ENCODE measurements around the gene GATA5.

Gene GATA5

DNA sequence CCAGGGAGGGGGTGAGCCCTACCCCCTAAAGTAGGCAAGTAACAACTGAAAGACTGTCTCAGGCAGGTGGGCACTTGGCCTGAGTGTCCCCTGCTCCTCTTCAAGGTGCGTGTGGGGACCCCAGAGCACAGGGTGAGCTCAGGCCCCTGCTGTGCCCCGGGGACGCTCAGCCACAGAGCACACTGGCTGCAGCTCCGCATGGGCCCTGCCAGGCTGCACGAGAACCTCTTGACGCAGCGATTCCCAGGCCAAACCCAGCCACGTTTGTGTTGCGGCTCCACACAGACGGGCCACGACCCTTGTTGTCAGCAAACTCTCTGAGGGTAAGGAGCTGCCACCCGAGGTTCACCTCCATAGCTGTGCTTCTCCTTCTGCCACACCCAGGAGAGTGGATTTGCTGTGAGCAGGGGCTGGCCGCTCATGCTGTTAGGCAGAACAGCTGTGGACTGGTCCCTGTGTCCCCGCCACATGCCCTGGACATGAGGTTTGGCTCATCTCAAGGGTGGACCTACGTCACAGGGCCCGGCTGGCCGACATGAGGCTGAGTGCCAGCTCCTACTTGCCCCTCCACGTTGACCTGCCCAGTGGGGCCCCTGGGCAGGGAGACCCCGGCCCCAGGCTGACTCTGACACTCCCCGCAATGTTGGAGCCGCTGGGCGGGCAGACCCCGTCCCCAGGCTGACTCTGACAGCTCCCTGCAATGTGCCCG lies 29.7 kb upstream of the GATA5 start:
- peaks cover 0 to 21% of the 10 kb centered on the region in 2 experiments for H3K27me3 ChIP-seq (ENCODE audit: control insufficient read depth in 1 of 2, insufficient read depth in 1 of 2, low read length in 2 of 2)
- no peak overlapping the region for H2AK5ac ChIP-seq (ENCODE audit: low read length, severe bottlenecking)
- H4K8ac ChIP-seq (ENCODE audit: low read length), result no peak overlapping the region
- no peak overlapping the region for H2BK5ac ChIP-seq (ENCODE audit: low read depth, low read length, poor library complexity, severe bottlenecking)
- no peak overlapping the region for H3K4me2 ChIP-seq (ENCODE audit: low read length, poor library complexity, severe bottlenecking)
- H4K91ac ChIP-seq (ENCODE audit: low read length), result no peak overlapping the region
- H3K14ac ChIP-seq (ENCODE audit: low read length in 2 of 2), result no peak overlapping the region
- H3K27ac ChIP-seq (ENCODE audit: low read length, poor library complexity, severe bottlenecking), result no peak overlapping the region
- H3K18ac ChIP-seq (ENCODE audit: low read depth in 1 of 2, low read length in 2 of 2), result no peak overlapping the region
- H3K9me3 ChIP-seq (ENCODE audit: control insufficient read depth, low read length), result no peaks in the 10 kb centered on the region
- H3K79me1 ChIP-seq (replicated peaks; ENCODE audit: low read length, poor library complexity, severe bottlenecking), result no peaks in the 10 kb centered on the region
- H2AFZ ChIP-seq (ENCODE audit: low read depth, low read length), result no peak overlapping the region
- H3K9ac ChIP-seq (ENCODE audit: low read length), result no peak overlapping the region
- WGBS, result 86% methylated on average over 24 of the region's 24 CpGs
- H3K4ac ChIP-seq (ENCODE audit: low read depth in 1 of 2, low read length in 2 of 2), result no peak overlapping the region
- H3K4me3 ChIP-seq (ENCODE audit: insufficient read depth in 1 of 2, low read depth in 1 of 2, low read length in 2 of 2), result no peak overlapping the region
- H2BK12ac ChIP-seq (ENCODE audit: low read length in 2 of 2), result no peak overlapping the region
- H3K23ac ChIP-seq (ENCODE audit: low read length in 2 of 2), result no peak overlapping the region
- no peak overlapping the region for H2BK15ac ChIP-seq (ENCODE audit: low read depth, poor library complexity, severe bottlenecking)
- H3K4me1 ChIP-seq (ENCODE audit: control insufficient read depth, insufficient read depth, low read depth, low read length), result peaks cover 25% of the 10 kb centered on the region
- DNase-seq, result no peak
- H2BK120ac ChIP-seq (ENCODE audit: low read depth, low read length), result no peak overlapping the region
- no peaks in the 10 kb centered on the region for H3K36me3 ChIP-seq (ENCODE audit: control insufficient read depth in 1 of 2, insufficient read depth in 2 of 2, low read depth in 1 of 2, low read length in 2 of 2)

DNA sequence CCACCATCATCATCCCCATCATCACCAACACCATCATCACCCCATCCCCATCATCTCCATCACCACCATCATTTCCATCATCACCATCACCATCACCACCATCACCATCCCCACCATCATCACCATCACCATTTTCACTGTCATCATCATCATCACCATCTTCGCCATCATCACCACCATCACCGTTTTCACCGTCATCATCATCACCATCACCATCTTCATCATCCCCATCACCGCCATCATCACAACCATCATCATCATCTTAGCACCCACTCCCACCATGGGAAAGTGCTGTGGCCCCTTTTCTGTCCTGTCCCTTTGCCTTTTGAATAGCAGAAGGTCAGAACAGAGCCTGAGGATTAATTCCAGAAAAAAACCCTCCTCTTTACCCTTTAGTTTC lies 28.5 kb upstream of the GATA5 start:
- Histone ChIP-seq H3K4me1 (ENCODE audit: control insufficient read depth, insufficient read depth, low read depth, low read length) (peaks cover 29% of the 10 kb centered on the region), H4K8ac (ENCODE audit: low read length) (no peak overlapping the region), H2BK15ac (ENCODE audit: low read depth, poor library complexity, severe bottlenecking) (no peak overlapping the region), H3K23ac (ENCODE audit: low read length in 2 of 2) (no peak overlapping the region), H3K27me3 (ENCODE audit: control insufficient read depth in 1 of 2, insufficient read depth in 1 of 2, low read length in 2 of 2) (peaks cover 0 to 28% of the 10 kb centered on the region in 2 experiments), H3K18ac (ENCODE audit: low read depth in 1 of 2, low read length in 2 of 2) (no peak overlapping the region), H3K27ac (ENCODE audit: low read length, poor library complexity, severe bottlenecking) (no peak overlapping the region), H3K79me1 (replicated peaks; ENCODE audit: low read length, poor library complexity, severe bottlenecking) (no peaks in the 10 kb centered on the region), H3K9ac (ENCODE audit: low read length) (no peak overlapping the region), H3K36me3 (ENCODE audit: control insufficient read depth in 1 of 2, insufficient read depth in 2 of 2, low read depth in 1 of 2, low read length in 2 of 2) (no peaks in the 10 kb centered on the region), H2BK120ac (ENCODE audit: low read depth, low read length) (no peak overlapping the region), H2BK5ac (ENCODE audit: low read depth, low read length, poor library complexity, severe bottlenecking) (no peak overlapping the region), H3K14ac (ENCODE audit: low read length in 2 of 2) (no peak overlapping the region), H3K9me3 (ENCODE audit: control insufficient read depth, low read length) (no peaks in the 10 kb centered on the region), H2AFZ (ENCODE audit: low read depth, low read length) (no peak overlapping the region), H3K4me2 (ENCODE audit: low read length, poor library complexity, severe bottlenecking) (no peak overlapping the region), H4K91ac (ENCODE audit: low read length) (no peak overlapping the region), H2AK5ac (ENCODE audit: low read length, severe bottlenecking) (no peak overlapping the region), H3K4me3 (ENCODE audit: insufficient read depth in 1 of 2, low read depth in 1 of 2, low read length in 2 of 2) (no peak overlapping the region), H3K4ac (ENCODE audit: low read depth in 1 of 2, low read length in 2 of 2) (no peak overlapping the region), H2BK12ac (ENCODE audit: low read length in 2 of 2) (no peak overlapping the region)
- no peak for DNase-seq
- 95% methylated on average over 4 of the region's 4 CpGs for WGBS

DNA sequence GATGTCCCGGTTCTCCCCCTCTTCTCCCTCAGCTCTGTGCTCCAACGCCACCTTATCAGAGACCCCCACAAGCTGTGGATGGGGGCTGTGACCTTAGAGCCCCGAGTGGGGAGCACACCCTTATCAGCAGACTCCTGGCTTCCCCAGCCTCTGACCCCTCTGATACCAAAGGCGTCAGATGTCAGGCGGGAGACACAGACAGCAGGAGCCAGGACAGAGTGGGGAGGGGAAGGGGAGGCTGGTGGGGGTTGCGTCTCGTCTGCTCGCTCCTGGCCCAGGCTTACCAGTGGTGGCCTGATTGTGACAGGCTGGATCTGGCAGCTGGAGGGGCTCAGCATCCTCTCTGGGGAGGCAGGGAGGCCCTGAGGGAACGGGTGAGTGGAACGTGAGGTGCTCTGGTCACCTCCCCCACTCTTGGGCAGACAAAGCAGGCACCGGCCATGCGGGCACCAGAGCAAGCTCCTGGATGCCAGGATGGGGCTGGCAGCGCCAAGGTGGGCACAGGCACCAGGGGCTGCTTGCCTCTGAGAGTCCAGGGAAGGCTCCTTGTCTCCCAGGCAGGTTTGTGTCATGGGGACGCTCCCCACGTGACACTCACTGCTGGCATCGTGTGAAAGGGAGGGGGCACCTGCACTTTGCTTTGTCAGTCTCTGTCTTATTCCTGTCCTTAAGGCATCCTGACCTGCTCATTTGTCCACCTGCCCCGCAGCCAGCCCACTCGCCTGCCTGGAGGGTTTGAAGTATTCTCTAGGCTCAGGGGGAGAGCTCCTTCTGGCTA lies 27.8 kb upstream of the GATA5 start:
- Histone ChIP-seq H3K9me3 (ENCODE audit: control insufficient read depth, low read length) (no peaks in the 10 kb centered on the region), H2AFZ (ENCODE audit: low read depth, low read length) (no peak overlapping the region), H3K18ac (ENCODE audit: low read depth in 1 of 2, low read length in 2 of 2) (no peak overlapping the region), H2BK12ac (ENCODE audit: low read length in 2 of 2) (no peak overlapping the region), H3K4me3 (ENCODE audit: insufficient read depth in 1 of 2, low read depth in 1 of 2, low read length in 2 of 2) (no peak overlapping the region), H4K91ac (ENCODE audit: low read length) (no peak overlapping the region), H2BK5ac (ENCODE audit: low read depth, low read length, poor library complexity, severe bottlenecking) (no peak overlapping the region), H3K23ac (ENCODE audit: low read length in 2 of 2) (no peak overlapping the region), H3K4ac (ENCODE audit: low read depth in 1 of 2, low read length in 2 of 2) (no peak overlapping the region), H3K36me3 (ENCODE audit: control insufficient read depth in 1 of 2, insufficient read depth in 2 of 2, low read depth in 1 of 2, low read length in 2 of 2) (no peaks in the 10 kb centered on the region), H3K4me2 (ENCODE audit: low read length, poor library complexity, severe bottlenecking) (no peak overlapping the region), H3K79me1 (replicated peaks; ENCODE audit: low read length, poor library complexity, severe bottlenecking) (no peaks in the 10 kb centered on the region), H3K27me3 (ENCODE audit: control insufficient read depth in 1 of 2, insufficient read depth in 1 of 2, low read length in 2 of 2) (peaks cover 0 to 32% of the 10 kb centered on the region in 2 experiments), H4K8ac (ENCODE audit: low read length) (no peak overlapping the region), H3K4me1 (ENCODE audit: control insufficient read depth, insufficient read depth, low read depth, low read length) (peaks cover 29% of the 10 kb centered on the region), H3K14ac (ENCODE audit: low read length in 2 of 2) (no peak overlapping the region), H3K27ac (ENCODE audit: low read length, poor library complexity, severe bottlenecking) (no peak overlapping the region), H3K9ac (ENCODE audit: low read length) (no peak overlapping the region), H2BK120ac (ENCODE audit: low read depth, low read length) (no peak overlapping the region), H2AK5ac (ENCODE audit: low read length, severe bottlenecking) (no peak overlapping the region), H2BK15ac (ENCODE audit: low read depth, poor library complexity, severe bottlenecking) (no peak overlapping the region)
- WGBS, result 48% methylated on average over 17 of the region's 18 CpGs
- DNase-seq, result no peak

DNA sequence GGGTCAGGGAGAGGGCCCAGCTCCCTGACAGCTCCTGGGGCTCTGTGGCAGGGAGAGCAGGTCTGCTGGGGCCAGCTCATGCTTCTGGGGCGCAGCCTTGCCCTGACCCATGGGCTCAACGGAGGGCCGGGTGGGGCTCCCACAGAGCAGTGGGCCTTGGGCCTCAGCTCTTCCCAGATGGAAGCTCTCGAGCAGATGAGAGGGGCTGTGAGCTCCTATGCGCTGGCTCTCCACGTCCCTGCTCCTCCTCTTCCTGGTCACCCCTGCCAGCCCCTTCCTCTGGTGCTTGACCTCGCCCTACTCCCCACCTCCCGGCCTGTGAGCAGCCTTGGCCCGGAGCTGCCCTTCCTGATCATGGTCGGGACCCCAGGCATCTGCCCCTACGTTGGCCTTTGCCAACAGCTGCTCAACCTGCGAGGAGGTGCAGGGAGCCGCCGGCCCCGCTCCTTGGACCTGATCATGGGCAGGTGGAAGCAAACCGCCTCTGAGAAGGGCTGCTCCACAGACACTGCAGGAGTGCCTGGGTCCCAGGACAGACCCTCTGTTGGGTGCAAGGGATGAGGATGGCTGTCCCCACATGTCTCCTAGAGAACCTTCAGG lies 26.8 kb upstream of the GATA5 start:
- Histone ChIP-seq H3K4me3 (ENCODE audit: insufficient read depth in 1 of 2, low read depth in 1 of 2, low read length in 2 of 2) (no peak overlapping the region), H2AK5ac (ENCODE audit: low read length, severe bottlenecking) (peak overlapping the region; percentile 91), H2AFZ (ENCODE audit: low read depth, low read length) (no peak overlapping the region), H2BK5ac (ENCODE audit: low read depth, low read length, poor library complexity, severe bottlenecking) (peak overlapping the region; percentile 4), H4K91ac (ENCODE audit: low read length) (no peak overlapping the region), H3K9me3 (ENCODE audit: control insufficient read depth, low read length) (no peaks in the 10 kb centered on the region), H3K27me3 (ENCODE audit: control insufficient read depth in 1 of 2, insufficient read depth in 1 of 2, low read length in 2 of 2) (peaks cover 0 to 31% of the 10 kb centered on the region in 2 experiments), H3K18ac (ENCODE audit: low read depth in 1 of 2, low read length in 2 of 2) (no peak overlapping the region), H3K4ac (ENCODE audit: low read depth in 1 of 2, low read length in 2 of 2) (no peak overlapping the region), H3K14ac (ENCODE audit: low read length in 2 of 2) (no peak overlapping the region), H3K36me3 (ENCODE audit: control insufficient read depth in 1 of 2, insufficient read depth in 2 of 2, low read depth in 1 of 2, low read length in 2 of 2) (no peaks in the 10 kb centered on the region), H2BK15ac (ENCODE audit: low read depth, poor library complexity, severe bottlenecking) (no peak overlapping the region), H2BK12ac (ENCODE audit: low read length in 2 of 2) (no peak overlapping the region), H3K79me1 (replicated peaks; ENCODE audit: low read length, poor library complexity, severe bottlenecking) (no peaks in the 10 kb centered on the region), H3K4me1 (ENCODE audit: control insufficient read depth, insufficient read depth, low read depth, low read length) (peaks cover 29% of the 10 kb centered on the region), H3K27ac (ENCODE audit: low read length, poor library complexity, severe bottlenecking) (peak overlapping the region; percentile 61), H3K9ac (ENCODE audit: low read length) (no peak overlapping the region), H3K23ac (ENCODE audit: low read length in 2 of 2) (no peak overlapping the region), H4K8ac (ENCODE audit: low read length) (no peak overlapping the region), H3K4me2 (ENCODE audit: low read length, poor library complexity, severe bottlenecking) (peak overlapping the region; percentile 20), H2BK120ac (ENCODE audit: low read depth, low read length) (no peak overlapping the region)
- no peak for DNase-seq
- 86% methylated on average over 16 of the region's 16 CpGs for WGBS
